T-helper 22 cell (primary cell): Measurements from ENCODE around the gene VAV1.
"Not testable (repeated sequence)": the region's sequence is repeated elsewhere in the genome, so short reads cannot be mapped to it uniquely, and the experiment has no call there.

ENCODE experiments used
- DNase-seq: peaks from one replicate; pipeline ENCODE4 v3.0.0-alpha.2; 2020; ENCODE audit warnings: low read depth

Gene VAV1

GRCh38 chr19:6760606-6761005 lies 11.9 kb upstream of the VAV1 start:
- DNase-seq, result no peak

GRCh38 chr19:6761053-6761676 lies 11.3 kb upstream of the VAV1 start:
- no peak for DNase-seq

GRCh38 chr19:6762253-6762797 lies 10.2 kb upstream of the VAV1 start:
- not testable (repeated sequence) for DNase-seq

- no peak for DNase-seq
Observed at GRCh38 chr19:6765738-6766356, 6.7 kb upstream of the VAV1 start.

GRCh38 chr19:6766357-6767080 lies 6.0 kb upstream of the VAV1 start:
- no peak for DNase-seq

GRCh38 chr19:6767081-6767356 lies 5.5 kb upstream of the VAV1 start:
- no peak for DNase-seq

GRCh38 chr19:6767357-6768235 lies 4.9 kb upstream of the VAV1 start, which contains the start of gene SH2D3A:
Gene SH2D3A (minus strand): TSS chr19:6767435. CDS start chr19:6763748, 3,687 bp downstream.
- DNase-seq, result peak; percentile 98

GRCh38 chr19:6768236-6768785 lies 4.2 kb upstream of the VAV1 start:
- no peak for DNase-seq

GRCh38 chr19:6769006-6769619 lies 3.4 kb upstream of the VAV1 start:
- no peak for DNase-seq

- not testable (repeated sequence) for DNase-seq
Observed at GRCh38 chr19:6771648-6772027, 870 bp upstream of the VAV1 start.

- DNase-seq, result no peak
Observed at GRCh38 chr19:6772866-6773322, 386 bp downstream of the VAV1 start.

GRCh38 chr19:6773323-6773931 lies 919 bp downstream of the VAV1 start:
- peak; percentile 29 for DNase-seq

- no peak for DNase-seq
Observed at GRCh38 chr19:6774821-6775707, 2.6 kb downstream of the VAV1 start.

GRCh38 chr19:6776045-6776444 lies 3.5 kb downstream of the VAV1 start:
- DNase-seq, result not testable (repeated sequence)

- no peak for DNase-seq
Observed at GRCh38 chr19:6776999-6777398, 4.5 kb downstream of the VAV1 start.

- DNase-seq, result no peak
Observed at GRCh38 chr19:6777434-6777833, 4.9 kb downstream of the VAV1 start.

- no peak for DNase-seq
Observed at GRCh38 chr19:6778386-6778785, 5.9 kb downstream of the VAV1 start.

GRCh38 chr19:6779206-6779605 lies 6.7 kb downstream of the VAV1 start:
- DNase-seq, result no peak

GRCh38 chr19:6787393-6787792 lies 14.9 kb downstream of the VAV1 start:
- no peak for DNase-seq

- no peak for DNase-seq
Observed at GRCh38 chr19:6788896-6789295, 16.4 kb downstream of the VAV1 start.
